CD4-positive, alpha-beta T cell treated with Interleukin-6 for 4 hours (primary cell): Measurements from ENCODE around the gene BIRC7.

Source experiments
- DNase-seq: peaks from one replicate; pipeline ENCODE4 v3.0.0-alpha.2; 2020; ENCODE audit warnings: mixed read lengths

Gene BIRC7

GRCh38 chr20:63284544-63284949, 48.8 kb downstream of the BIRC7 start:
- DNase-seq = peak; percentile 6

GRCh38 chr20:63284981-63285524, 49.3 kb downstream of the BIRC7 start:
- DNase-seq = no peak

DNA sequence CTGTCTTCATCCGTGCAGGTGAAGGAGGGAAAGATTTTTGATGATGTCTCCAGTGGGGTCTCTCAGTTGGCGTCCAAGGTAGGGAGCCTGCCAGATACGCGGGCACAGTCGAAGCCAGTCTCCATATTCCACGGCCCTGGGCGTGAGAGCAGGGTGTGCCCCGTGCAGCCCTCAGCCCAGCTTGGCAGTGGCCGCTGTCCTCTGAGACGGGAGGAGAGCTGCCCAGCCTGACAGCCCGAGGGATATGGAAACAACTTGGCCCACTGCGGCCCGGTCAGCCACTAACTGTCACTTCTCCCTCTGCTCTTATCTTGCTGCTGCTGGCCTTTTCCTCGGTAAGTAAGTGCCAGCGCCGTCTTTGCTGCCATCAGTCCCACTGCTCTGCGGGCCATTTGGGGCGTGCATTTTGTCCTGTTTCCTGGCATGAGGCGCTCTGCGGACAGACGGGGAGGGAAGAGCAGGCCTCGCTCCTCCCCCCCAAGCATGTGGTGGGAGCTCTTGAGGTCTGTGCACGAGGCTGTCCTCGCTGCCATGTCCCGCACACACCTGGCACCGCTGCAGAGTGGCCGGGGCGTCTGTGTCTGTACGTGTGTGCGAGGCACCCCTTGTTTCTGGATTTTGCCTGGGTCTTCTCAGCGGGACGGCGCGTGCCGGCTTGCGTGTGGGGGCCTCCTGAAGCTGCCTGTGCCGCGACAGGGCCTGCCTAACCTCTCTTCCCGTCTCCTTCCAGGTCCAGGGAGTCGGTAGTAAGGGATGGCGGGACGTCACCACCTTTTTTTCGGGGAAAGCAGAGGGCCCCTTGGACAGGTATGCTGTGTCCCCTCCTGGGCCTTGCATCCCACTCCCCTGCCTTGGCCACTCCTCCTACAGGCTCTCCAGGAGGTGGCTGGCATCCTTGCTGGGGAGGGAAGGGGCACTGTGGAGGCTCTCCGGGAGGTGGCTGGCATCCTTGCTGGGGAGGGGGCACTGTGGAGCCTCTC, 50.2 kb downstream of the BIRC7 start:
- DNase-seq = no peak

DNA sequence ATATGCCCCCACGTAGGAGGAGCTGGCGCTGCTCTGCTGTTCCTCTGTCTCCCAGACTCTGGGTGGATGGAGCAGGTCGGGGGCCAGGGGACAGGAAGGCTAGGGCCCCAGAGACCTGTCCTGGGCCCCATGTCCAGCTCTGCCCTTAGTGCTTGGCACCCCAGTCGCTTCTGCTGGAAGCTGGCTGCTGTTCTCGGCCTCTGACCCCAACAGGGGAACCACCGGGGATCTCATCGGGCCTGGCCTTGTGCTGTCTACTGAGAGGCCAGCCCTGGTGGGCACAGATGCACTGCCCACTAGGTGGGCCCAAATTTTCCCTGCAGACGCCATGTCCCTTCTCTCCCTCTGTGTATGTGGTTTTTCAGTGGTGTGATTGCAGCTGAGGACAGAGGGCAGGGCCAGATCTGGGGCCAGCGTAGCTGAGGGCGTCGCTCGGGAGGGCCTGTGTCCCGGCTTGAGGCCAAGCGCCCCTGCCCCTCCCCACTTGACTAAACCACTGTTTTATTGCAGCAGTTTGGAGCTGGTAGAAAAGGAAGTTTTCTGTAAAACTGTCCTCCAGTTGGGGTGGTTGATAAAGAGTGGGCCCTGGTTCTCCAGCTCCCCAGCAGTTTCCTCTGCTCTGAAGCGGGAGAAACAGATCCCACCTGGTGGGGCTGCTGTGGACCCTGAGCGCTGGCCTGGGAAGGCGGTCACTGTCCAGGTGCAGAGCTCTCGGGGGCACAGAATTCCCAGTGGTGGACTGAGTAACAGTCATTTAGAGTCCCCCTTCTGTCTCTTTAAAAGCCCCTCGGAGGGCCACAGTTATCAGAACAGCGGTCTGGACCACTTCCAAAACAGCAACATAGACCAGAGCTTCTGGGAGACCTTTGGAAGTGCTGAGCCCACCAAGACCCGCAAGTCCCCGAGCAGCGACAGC, 51.3 kb downstream of the BIRC7 start:
- DNase-seq = no peak

DNA sequence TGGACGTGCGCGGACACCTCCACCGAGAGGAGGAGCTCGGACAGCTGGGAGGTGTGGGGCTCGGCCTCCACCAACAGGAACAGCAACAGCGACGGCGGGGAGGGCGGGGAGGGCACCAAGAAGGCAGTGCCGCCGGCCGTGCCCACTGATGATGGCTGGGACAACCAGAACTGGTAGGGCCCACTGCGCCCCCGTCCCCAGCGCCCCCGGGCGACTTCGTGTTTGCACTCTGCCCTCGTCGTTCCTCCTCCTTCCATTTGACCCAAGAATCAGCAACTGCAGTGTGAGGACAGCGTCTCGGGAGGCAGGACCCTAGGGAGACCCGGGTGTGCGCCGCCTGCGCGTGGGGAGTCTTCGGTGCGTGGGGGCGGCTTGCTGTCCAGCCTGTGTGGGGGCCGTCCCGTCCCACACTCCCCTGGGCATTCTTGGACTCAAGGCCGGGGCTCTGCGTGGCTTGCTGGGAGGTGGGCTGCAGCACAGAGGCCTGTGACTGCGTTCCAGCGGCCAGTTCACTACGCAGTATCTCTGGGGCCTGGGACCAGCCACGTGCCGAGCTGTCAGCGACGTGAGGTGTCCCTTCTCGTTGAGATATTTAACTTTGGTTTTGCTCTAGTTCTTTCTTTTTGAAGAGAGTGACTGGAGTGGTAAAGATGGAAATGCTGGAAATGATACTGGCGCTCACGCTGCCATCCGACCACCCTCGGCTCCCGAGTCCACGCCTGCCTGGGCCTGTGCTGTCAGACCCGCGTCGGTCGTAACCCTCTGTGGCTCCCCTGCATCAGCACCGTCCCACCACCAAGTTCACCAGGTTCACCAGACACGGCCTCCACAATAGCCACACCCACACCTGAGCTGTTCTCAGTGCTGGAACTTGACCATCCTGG, 52.2 kb downstream of the BIRC7 start:
- no peak for DNase-seq

DNA sequence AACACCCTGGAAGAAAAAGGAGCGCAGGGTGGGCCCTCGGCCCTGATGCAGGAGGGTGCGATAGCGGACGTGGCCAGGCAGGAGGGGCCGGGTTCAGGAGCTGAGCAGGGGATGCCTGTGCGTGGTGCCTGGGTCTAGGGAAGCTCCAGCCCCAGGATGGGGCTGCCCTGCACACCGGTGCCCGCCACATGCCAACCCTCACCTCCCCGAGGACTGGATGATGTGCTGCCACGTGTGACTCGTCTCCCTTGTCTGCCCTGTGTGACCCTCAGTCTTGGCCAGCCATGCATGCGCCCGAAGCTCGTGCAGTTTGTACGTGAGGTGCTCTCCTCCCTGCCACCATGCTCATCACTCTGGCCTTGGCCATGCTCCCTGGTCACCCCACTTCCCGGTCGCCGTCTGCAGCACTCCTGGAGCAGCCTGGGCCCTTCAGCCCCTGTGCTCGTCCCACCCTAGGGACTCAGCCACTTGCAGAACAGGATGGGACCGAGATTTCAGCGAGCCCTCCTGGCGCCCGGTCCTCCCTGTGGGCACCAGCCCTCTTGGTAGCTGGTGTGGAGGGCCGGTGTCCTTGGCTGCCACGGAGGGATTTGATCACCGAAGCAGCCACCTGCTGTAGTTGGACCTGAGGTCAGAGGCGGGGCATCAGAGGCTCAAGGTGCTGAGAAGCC, 53.0 kb downstream of the BIRC7 start:
- no peak for DNase-seq

- DNase-seq = no peak
These were observed 53.8 kb downstream of the BIRC7 start for GRCh38 chr20:63289311-63290135.
